SKM-1 treated with dmso at 0.1 percent for 144 hours (cell line): ENCODE measurements around the gene CYBC1.

Experiments used
- DNase-seq: peaks from one replicate; lab custom pipeline; 2025; ENCODE audit not compliant: unreplicated experiment; lab: John Stamatoyannopoulos, UW

Gene CYBC1

GRCh38 chr17:82449131-82449882, 1.2 kb downstream of the CYBC1 start:
- DNase-seq: no peak

- no peak for DNase-seq
These were observed 2.7 kb downstream of the CYBC1 start for GRCh38 chr17:82447876-82448275.

- no peak for DNase-seq
These were observed 3.9 kb downstream of the CYBC1 start for GRCh38 chr17:82446649-82447048.

- no peak for DNase-seq
These were observed 4.4 kb downstream of the CYBC1 start for GRCh38 chr17:82446124-82446523.

- no peak for DNase-seq
These were observed 5.0 kb downstream of the CYBC1 start for GRCh38 chr17:82445542-82445941.

- no peak for DNase-seq
These were observed 5.5 kb downstream of the CYBC1 start for GRCh38 chr17:82444941-82445521.

- DNase-seq: no peak
These were observed 6.2 kb downstream of the CYBC1 start for GRCh38 chr17:82444284-82444893.

GRCh38 chr17:82443465-82444283, 6.9 kb downstream of the CYBC1 start:
- DNase-seq: no peak

GRCh38 chr17:82442643-82443464, 7.7 kb downstream of the CYBC1 start:
- DNase-seq: no peak

GRCh38 chr17:82441691-82442487, 8.7 kb downstream of the CYBC1 start:
- DNase-seq: no peak

- DNase-seq: no peak
These were observed 9.4 kb downstream of the CYBC1 start for GRCh38 chr17:82440991-82441627.

- DNase-seq: peak; percentile 43
These were observed 10.0 kb downstream of the CYBC1 start for GRCh38 chr17:82440469-82440981.

- no peak for DNase-seq
These were observed 10.7 kb downstream of the CYBC1 start for GRCh38 chr17:82439829-82440365.

- DNase-seq: no peak
These were observed 11.2 kb downstream of the CYBC1 start for GRCh38 chr17:82439194-82439828.

- no peak for DNase-seq
These were observed 12.0 kb downstream of the CYBC1 start for GRCh38 chr17:82438401-82439193.

GRCh38 chr17:82437325-82437668, 13.3 kb downstream of the CYBC1 start:
- no peak for DNase-seq

- no peak for DNase-seq
These were observed 13.8 kb downstream of the CYBC1 start for GRCh38 chr17:82436601-82437324.
